Brain pericyte (primary cell): ENCODE results near the gene TBX5.

Experiments
- DNase-seq: peaks from one replicate; pipeline ENCODE4 v3.0.0-alpha.2; 2012; ENCODE audit warnings: low read depth, low spot score

Gene TBX5

DNA sequence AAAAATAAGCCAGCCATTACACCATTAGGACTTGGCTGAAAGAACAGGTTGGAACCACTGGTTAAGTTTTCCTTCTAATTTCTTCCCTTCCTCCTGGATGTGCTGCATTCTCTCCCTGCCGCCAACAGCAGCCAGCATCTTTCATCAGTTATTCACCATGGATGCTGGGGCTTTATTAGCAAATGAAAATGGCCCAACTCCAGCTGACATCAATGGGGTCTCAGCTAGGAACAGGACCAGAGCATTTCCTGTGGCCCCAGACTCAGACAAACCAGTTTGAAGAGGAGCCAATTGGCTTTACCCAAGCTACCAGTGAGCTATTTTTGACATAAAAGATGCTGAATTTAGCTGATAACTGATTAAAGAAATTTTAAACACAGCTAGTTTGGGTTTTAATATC lies 26.0 kb upstream of the TBX5 start:
- no peak for DNase-seq

DNA sequence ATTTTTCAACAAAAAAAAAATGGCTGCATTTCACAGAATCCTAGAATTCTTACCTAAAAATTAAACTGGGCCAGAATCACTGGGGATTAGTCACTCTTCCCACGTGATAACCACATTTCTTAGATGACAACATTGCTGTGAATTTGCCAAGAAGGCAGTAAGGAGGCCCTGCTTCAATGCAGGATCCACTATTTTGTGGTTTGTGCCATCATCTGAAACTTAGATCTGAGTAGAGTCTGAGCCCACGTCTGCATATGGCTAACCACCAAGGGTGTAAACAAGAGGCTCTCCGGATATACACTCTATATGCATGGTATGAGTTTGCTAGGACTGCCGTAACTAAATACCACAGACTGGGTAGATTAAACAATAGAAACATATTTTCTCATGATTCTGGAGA lies 24.4 kb upstream of the TBX5 start:
- no peak for DNase-seq

DNA sequence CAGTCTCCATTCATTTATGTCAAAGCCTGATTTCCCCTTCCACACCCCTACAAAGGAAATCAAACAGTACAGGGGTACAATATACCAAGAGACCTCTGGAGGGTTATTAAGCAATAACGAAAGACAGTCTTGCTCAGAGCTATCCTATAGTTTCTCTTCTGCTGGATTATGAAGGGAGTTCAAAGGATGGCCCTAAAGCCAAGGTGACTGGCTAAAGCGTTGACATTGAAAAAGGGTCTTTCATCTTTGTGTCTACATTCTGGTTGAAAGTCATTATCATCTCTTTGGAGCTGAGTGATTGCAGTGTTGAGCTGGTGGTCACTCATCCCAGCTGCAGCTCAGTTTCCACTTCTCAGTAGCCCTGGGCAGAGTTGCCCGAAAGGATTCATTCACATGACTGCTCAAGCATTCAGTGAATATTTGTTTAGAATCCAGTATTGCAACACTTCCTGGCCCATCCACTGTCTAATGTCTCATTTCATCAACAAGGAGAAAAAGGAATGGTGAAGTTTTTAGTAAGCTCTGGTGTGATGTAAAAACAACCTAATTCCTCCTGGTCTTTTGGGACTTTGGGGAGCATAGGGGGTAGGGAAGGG lies 19.2 kb upstream of the TBX5 start:
- no peak for DNase-seq

DNA sequence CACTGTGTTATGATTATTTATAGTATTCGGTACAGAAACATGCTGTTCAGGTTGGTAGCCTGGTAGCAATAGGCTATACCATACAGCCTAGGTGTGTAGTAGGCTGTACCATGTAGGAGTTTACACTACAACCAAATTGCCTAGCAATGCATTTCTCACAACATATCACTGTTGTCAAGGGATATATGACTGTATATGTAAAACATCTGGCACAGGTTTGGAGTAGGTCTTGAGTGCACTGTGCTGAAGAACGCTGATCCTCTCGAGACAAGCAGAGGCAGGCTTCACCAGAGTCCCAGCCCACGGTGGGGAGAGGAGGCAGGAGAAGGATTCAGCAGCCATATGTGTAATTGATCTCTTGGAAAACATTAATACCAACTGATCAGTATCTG lies 15.0 kb upstream of the TBX5 start:
- no peak for DNase-seq

DNA sequence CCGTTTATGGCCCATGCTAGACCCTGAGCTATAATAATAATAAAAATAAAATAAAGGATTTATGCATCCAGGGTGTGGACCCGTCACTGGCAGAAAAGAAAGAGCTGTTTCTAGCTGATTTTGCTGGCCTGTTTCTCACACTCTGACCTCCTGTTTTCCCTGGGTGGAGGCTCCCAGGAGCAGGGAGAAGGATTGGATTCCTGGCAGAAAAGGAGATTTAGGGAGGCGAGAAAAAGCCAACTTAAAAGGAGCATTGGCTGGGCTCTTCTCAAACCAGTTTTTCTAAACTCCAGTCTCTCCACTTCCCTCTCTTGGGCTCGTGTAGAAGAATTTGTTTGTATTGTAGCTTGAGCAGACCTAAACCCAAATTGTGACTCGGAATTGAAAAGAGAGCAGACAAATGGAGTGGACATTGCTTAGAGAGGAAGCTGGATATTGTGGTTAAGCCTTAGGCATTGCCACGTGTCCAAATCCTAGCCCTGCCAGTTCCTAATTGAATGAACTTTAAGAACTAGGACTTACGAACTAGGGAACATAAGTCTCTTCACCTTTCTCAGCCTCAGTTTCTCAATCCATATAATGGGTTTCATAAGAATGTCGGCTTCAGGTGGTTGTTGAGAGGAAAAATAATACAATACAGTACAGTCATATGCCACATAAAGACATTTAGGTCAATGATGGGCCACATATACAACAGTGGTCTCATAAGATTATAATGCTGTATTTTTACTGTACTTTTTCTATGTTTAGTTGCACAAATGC lies 14.4 kb upstream of the TBX5 start:
- no peak for DNase-seq

DNA sequence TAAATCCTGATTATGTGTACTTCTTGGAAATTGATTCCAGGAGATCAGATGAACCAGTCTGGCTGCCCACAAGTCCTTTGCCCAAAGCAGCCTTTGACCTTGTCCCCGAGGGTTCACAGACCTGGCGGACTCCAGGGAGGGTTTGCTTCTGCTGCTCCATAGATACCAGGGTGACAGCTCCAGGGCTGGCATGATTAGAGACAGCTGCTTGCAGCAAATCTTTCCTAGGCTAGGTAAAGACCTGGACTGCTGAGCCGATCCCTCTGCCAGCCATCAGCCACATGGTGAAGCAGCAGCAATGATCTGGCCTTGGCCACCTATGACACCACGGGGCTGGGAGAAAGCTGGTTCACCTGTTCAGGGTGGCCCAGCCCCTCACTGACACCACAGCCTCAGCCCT lies 10.1 kb upstream of the TBX5 start:
- DNase-seq: no peak

DNA sequence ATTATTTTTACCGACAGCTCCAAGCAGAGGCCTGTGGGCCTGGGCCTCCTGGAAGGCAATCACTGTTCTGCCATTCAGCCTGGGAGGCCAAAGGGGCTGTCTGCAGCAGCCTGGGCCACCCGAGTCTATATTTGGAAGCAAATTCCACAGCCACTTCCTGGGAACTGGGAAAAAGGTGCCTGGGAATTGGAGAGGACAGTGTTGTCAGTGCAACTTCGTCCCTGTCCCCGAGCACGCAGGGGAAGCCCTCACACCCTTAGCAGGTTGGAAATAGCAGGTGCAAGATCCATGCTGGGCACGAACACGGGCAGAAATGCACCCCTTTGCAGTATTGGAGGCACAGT lies 9.6 kb upstream of the TBX5 start:
- no peak for DNase-seq

DNA sequence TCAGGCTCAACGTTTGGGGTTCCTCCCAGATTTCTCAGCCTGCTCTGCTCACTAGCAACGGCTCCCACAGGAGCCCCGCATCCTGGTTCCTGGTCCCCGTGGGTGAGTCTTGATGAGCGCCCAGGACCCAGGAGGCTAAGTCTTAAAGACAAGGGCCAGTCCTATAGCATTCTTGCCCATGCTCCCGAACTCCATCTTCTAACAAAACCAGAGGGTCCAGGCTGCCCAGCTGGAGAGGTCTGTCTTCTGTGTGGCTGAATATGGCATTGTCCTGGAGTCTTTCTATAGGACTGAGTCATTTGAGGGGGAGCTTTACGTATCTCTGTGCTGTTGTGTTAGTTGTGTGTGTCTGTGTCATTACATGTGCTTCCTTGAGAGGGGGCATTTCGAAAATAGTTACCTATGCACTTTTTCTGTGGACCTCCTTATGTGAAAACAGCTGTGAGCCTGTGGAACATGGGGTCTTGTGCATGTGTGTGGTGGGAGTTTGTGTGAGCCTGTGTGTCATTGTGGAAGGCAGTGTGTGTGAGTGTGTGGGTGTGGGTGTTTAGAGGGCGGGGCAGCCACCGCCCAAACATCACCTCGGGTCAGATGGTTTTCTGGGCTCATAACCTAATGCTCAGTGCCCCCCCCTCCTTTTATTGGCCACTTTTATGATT lies 9.1 kb upstream of the TBX5 start:
- DNase-seq: no peak

DNA sequence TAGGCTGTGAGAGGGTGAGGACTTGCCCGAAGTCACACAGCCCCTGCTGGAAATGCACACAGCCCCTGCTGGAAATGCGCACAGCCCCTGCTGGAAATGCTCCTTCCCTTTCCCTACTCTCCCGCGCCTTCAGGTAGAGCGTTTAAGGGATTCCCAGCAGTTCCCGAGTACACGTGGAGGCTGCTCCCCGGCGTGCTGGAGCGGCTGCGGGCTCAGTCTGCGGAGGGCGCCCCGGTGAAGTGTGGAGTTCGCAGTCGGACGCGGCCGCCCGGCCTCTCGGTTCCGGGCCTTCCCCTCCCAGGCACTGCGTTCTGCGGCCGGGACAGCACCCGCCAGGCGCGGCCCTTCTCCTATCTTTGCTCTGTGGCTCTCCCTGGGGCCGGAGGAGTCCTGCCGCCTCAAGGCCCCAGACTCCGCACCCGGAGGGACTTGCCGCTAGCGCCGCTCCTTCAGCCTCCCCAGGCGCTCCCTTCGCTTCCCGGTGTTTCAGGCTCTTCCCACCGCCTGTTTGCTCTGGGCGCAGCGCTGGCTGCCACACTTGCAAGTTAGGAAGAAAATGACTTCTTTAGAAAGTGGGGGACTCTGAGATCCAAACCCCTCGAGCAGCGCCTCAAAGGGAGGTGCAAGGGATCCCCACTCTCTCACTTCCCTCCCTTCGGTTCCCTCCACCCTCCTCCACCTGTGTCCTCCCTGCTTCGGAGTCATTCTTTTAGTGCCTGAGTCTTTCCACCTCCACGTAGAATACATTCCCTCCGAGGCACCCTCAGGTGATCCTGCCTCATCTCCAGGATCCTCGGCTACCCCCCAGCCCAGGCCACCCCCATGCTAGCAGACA lies 8.3 kb upstream of the TBX5 start:
- DNase-seq: no peak

DNA sequence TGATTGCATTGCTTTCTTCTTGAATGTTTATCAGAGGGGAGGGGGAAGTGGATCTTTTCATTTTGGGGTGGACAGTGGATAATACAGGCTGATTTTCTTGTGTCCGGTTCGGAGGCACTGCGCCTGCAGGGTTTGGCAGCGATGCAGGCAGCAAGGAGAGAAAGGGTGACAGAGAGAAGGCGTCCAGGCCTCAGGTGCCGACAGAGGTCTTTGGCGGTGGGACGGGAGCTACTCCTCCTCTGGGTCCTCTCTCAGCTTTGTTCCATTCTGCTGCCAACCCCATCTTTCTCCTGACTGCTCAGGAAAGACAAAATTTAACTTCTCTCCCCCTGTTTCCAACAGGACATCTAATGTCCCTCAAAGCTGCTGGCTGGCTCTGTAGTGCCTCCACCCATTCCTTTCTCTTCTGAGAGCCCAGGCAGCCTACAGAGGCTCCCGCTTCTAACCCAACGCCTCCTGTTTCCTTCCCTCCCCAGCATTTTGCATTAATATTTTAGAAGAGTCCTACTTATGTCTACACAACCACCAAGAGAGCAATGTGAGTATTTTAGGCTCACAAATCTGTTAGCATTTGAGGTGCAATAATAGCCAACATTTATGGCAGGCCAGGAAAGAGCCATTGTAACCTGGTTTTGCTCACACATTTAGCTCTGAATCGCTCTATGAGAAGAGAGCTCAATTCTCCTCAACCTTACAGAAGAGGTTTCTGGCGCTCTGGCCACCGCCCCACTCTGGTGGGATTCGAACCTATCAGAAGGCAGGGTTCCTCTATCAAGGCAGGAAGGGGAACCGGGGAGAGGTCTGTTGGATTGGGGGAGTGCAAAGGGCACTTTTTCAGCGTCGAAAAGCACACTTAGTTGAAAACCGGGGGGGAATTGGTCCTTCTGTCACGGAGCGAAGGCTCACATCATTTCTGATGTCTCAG lies 7.1 kb upstream of the TBX5 start:
- no peak for DNase-seq

DNA sequence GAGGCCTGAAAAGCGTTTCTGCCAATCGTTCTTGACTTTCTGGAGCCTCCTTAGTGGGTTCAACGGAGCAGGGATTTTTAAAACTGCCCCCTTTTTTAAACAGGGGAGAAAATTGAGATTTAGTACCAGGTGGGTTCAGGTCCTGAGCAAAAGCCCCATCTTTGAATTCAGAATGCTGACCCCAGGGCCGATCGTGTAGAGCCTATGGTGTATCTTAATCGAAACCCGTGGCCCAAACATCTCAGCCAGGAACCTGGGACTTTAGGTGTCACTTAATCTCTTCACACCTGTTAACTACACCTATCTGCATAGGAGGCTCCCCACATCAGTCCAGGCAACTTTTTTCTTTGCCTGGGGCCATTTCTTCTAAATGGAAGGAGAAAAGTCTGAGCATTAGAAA lies 6.4 kb upstream of the TBX5 start:
- DNase-seq: no peak

DNA sequence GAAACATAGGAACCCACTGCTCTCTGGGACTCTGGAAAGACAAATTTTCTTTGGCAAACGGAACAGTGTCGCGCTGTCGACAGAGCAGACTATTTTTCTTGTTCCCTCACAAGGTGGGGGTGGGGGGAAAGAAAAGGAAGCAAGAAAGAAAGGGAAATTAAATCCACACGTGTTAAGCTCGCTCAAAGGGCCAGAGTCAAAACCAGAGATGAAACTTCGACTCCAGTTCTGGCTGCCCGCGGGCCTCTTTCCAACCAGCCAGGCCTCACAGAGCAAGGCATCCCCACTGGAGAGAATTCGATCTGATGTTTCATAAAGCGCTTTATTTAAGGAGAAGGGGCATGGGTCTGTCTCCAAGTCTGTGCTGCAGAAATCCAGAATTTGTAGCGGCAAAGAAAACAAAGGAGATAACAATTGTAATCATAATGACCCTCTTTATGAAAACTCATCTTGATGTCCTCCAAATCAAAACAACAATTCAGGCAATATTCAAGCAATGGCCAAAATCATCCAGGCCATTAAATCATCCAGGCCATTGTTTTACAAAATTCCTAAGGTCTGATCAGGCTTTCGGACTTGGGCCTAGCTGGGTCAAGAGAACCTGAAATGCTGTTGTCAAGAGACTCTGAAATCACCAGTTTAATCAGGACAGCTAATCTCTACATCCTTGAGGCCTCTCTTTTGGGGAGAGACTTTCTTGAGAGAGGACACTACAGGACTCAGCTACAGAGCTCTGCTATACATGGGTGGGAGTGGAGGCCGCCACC lies 5.3 kb upstream of the TBX5 start:
- DNase-seq: no peak

DNA sequence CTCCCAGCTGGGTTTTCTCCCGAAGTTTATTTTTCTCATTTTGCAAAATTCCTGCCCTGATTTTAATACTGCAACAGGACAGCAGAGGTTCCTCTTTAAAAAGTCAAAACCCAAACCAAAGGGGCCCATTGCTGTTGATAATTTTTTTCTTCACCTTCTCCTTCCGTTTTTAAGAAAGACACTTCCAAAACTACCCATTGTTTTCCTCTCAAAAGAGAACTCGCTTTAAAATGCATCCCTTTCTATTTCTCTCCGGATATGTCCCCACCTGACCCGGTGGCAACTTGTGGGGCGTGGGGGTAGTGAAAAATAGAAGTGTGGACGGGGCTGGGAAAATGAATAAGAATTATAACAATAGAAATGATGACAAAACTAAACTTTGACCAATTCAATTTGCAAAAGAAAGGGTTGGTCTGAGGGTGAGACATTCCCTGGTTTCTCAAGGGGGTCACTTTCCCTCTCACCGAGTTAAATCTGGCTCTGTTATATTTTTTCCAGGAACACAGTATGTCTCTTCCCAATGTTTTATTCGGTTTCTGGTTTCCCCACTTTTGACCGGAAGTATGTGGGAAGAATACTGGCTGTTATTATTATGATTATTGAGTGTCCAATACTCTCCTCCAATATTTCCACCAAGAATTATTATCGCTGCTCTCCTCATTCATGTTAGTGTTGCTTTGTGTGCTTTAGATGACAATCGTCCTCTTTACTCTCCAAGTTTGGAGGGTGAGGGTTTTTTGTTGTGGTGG lies 4.1 kb upstream of the TBX5 start:
- no peak for DNase-seq

DNA sequence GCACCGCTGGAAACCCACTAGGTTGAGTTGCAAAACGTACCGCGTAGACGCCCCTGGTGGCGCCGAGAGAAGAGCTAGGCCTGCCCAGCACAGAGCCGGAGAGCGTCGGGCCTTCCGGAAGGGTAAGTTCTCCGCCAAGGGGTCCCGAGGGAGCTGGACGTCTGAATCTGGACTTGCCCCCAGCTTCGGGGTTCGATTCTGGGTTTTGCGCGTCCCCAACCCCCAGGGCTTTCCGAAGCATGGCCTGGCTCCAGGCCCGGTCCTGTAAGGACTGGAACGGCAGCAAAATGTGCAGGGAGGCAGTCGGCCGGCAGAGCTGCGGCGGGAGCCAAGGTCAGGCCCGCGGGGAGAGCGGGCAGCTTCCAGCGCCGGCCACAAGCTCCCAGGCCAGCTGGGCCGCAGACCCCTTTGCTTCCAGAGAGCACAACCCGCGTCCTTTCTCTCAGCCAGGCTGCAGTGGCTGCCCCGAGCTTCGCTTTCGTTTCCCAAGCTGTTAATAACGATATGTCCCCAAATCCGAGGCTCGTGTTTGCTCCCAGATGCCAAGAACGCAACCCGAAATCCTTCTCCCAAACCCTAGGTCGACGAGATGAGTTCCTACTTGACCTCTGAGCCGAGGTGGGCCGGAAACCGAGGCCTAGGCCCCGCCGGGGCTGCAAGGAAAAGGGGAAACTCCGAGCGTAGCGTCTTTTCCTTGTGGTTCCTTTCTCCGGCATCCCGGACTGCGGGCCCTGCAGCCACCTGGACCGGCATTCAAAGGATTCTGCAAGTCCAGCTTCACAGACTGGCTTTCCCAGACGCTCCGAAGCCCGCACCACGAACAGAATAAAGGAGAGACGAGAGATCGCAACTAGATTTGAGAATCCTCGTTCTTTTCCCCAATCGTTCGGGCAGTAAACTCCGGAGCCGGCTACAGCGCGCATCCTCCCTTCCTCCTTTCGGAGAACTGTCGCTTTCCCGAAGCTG lies 3.2 kb upstream of the TBX5 start:
- DNase-seq: no peak

DNA sequence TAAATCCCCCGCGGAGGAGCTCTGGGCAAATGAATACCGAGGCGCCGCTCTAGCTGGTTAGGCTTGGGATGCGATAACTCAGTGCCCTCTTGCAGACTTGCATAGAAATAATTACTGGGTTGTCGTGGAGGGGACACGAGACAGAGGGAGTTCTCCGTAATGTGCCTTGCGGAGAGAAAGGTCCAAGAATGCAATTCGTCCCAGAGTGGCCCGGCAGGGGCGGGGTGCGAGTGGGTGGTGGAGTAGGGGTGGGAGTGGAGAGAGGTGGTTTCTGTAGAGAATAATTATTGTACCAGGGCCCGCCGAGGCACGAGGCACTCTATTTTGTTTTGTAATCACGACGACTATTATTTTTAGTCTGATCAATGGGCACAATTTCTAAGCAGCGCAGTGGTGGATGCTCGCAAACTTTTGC lies 2.5 kb upstream of the TBX5 start:
- DNase-seq: no peak

DNA sequence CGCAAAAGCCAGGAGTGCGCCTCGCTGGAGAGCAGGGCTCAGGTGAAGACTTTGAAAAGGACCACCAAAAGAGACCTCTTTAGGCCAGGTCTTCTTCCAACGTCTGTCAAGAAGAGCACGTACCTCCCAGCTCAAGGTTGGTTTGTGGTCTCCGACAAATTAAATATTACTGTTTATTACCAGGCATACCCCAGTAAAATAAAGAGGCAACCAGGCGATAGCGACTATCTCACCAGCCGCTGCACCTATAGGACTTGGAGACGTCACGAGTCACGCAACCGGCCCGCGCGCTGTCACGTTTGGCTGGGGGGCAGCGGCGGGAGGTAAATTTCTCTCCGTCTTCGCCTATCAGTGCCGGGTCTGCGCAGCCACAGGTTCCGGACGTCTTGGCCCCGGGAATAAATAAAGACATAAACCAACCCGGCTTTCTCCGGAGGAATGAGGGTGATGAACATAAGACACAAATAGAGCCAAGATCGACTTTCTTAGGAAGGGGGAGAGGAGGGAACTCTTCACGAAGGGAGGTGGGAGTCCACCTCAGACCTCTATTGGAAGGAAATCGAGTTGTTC lies 2.0 kb upstream of the TBX5 start:
- no peak for DNase-seq

DNA sequence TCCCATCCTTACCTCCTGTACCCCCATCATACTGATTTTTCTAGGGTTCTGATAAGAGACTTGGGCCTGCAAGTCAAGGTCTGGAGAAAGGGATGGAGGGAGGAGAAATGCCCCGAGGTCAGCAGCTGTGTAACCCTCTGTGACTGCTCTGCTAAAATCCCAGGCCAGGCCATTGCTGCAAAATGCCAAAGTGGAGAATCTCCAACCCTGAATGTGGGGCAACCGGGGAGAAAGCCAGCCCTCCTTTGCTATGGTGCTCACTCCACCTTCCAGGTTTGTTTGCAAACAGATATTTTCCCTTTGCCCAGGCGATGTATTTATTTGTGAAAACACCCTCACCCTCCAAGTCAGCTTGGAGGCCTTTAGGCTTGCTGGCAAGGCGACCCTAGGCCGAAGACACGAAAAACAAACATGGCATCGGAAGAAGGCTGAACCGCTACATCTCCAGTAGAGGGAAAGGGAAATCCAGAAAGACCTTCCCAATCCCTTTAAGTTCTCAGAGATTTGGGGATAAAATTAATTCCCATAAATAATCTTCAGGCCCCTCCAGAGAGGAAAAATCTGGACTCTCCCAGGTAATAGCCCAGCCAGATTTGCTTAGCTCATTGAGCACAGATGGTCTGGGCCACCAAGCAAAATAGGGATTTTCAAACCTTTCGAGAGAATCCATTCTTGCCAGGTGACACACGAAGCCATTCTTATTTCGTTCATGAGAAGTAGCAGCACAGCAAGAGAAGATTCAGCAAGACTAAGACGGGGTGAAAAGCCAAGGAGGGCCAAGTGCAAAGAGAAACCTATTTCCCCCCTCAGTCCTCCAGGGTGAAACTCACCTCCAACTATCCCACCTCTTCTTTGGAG lies 1.3 kb upstream of the TBX5 start:
- no peak for DNase-seq
